ENCODE results near the gene CFAP251.
"Not testable (repeated sequence)": the region's sequence is repeated elsewhere in the genome, so short reads cannot be mapped to it uniquely, and the experiment has no call there.

Gene CFAP251

DNA sequence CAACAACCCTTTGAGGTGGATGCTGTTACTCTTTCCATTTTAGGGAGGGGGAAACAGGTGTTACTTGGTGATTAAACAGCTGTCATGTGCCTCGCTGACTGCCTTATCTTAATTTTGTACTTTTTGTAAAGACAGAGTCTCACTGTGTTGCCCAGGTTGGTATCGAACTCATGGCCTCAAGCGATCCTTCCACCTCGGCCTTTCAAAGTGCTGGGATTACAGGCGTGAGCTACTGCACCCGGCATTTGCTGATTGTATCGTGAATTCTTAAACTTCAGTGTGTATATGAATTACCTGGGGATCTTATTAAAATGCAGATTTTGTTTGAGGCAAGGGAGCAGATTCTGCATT is 29.1 kb upstream of the CFAP251 start:
- DNase-seq (ENCODE audit: low read depth, low spot score), result no peak
- ChIA-PET POLR2A (interaction anchor here (0.5 to 2.7 kb wide), 5 partner anchors 50 to 171 kb away, joined by 3 to 12 read pairs (median 8); partner anchors contain the start of gene RHOF), CTCF (interaction anchor here (0.6 to 11.5 kb wide), 25 partner anchors 9 to 190 kb away, joined by 3 to 230 read pairs (median 4); partner anchors contain the start of genes CFAP251 and RHOF)
- peak overlapping the region; percentile 99 for H3K4me3 ChIP-seq (ENCODE audit: low read depth, low read length)
- TF ChIP-seq, protein P1, sequence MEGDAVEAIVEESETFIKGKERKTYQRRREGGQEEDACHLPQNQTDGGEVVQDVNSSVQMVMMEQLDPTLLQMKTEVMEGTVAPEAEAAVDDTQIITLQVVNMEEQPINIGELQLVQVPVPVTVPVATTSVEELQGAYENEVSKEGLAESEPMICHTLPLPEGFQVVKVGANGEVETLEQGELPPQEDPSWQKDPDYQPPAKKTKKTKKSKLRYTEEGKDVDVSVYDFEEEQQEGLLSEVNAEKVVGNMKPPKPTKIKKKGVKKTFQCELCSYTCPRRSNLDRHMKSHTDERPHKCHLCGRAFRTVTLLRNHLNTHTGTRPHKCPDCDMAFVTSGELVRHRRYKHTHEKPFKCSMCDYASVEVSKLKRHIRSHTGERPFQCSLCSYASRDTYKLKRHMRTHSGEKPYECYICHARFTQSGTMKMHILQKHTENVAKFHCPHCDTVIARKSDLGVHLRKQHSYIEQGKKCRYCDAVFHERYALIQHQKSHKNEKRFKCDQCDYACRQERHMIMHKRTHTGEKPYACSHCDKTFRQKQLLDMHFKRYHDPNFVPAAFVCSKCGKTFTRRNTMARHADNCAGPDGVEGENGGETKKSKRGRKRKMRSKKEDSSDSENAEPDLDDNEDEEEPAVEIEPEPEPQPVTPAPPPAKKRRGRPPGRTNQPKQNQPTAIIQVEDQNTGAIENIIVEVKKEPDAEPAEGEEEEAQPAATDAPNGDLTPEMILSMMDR (IDR thresholded peaks at IDR 0.05; ENCODE audit: insufficient read depth, low read length, missing control alignments), result no peak

GRCh38 chr12:121889661-121890060 is 28.7 kb upstream of the CFAP251 start:
- ChIA-PET POLR2A (interaction anchor here (0.5 to 2.7 kb wide), 3 partner anchors 87 to 171 kb away, joined by 3 to 12 read pairs (median 8); no protein-coding TSS in a partner anchor), CTCF (interaction anchor here (0.6 to 11.5 kb wide), 21 partner anchors 8 to 186 kb away, joined by 3 to 230 read pairs (median 4); partner anchors contain the start of genes CFAP251 and RHOF)
- not testable (repeated sequence) for DNase-seq (ENCODE audit: low read depth, low spot score)
- H3K4me3 ChIP-seq (ENCODE audit: low read depth, low read length), result peak overlapping the region; percentile 99

- ChIA-PET POLR2A (interaction anchor here (0.8 kb wide), 2 partner anchors 35 to 98 kb away, joined by 3 read pairs; no protein-coding TSS in a partner anchor), CTCF (interaction anchor here (0.7 to 11.5 kb wide), 11 partner anchors 10 to 189 kb away, joined by 3 to 230 read pairs (median 5); partner anchors contain the start of gene RHOF)
- H3K4me3 ChIP-seq (ENCODE audit: low read depth, low read length), result no peak overlapping the region
- TF ChIP-seq, protein P1 (IDR thresholded peaks at IDR 0.05; ENCODE audit: insufficient read depth, low read length, missing control alignments), result no peak
- DNase-seq (ENCODE audit: low read depth, low spot score), result no peak
These were observed 25.5 kb upstream of the CFAP251 start for GRCh38 chr12:121892673-121893561.

DNA sequence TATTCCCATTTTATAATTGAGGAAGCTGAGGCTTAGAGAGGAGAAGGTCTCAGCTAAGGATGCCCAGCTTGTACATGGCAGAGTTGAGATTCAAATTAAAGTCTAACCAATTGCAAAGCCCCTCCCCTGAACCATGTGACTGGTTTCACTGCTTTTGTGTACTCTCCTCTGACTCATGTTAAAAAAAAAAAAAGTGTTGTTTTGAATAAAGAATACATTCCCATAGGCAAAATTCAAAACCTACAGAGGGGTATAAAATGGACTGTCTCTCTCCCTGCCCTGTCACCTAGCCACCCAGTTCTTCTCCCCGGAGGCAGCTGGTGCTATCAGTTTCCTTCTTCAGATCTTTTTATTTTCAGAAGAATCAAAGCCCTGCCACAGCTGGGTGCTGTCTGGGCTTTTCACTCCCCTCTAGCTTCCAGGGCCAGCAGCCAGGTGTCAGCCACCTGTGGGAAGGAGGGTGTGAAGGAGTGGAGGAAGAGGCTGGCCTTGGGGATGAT is 24.4 kb upstream of the CFAP251 start:
- TF ChIP-seq, protein P1 (IDR thresholded peaks at IDR 0.05; ENCODE audit: insufficient read depth, low read length, missing control alignments), result no peak
- POLR2A ChIA-PET, result interaction anchor here (0.6 to 0.9 kb wide), 4 partner anchors 34 to 100 kb away, joined by 3 to 4 read pairs (median 3); no protein-coding TSS in a partner anchor
- DNase-seq (ENCODE audit: low read depth, low spot score), result no peak
- H3K4me3 ChIP-seq (ENCODE audit: low read depth, low read length), result no peak overlapping the region
- CTCF ChIA-PET, result interaction anchor here (0.8 to 11.5 kb wide), 9 partner anchors 8 to 187 kb away, joined by 3 to 230 read pairs (median 5); partner anchors contain the start of gene RHOF

- H3K4me3 ChIP-seq (ENCODE audit: low read depth, low read length), result no peak overlapping the region
- DNase-seq (ENCODE audit: low read depth, low spot score), result no peak
- TF ChIP-seq, protein P1 (IDR thresholded peaks at IDR 0.05; ENCODE audit: insufficient read depth, low read length, missing control alignments), result peak; percentile 22
- POLR2A ChIA-PET, result interaction anchor here (0.6 kb wide), 2 partner anchors 12 to 97 kb away, joined by 3 read pairs; no protein-coding TSS in a partner anchor
- CTCF ChIA-PET, result interaction anchor here (0.8 to 11.5 kb wide), 3 partner anchors 24 to 99 kb away, joined by 3 to 230 read pairs (median 3); partner anchors contain the start of genes CFAP251 and RHOF
These were observed 23.8 kb upstream of the CFAP251 start for GRCh38 chr12:121894633-121895032.

GRCh38 chr12:121898287-121898686 is 20.1 kb upstream of the CFAP251 start:
- ChIA-PET POLR2A (no interaction called here), CTCF (interaction anchor here (1.1 to 11.5 kb wide), 5 partner anchors 9 to 103 kb away, joined by 3 to 230 read pairs (median 5); partner anchors contain the start of genes CFAP251 and RHOF)
- TF ChIP-seq, protein P1 (IDR thresholded peaks at IDR 0.05; ENCODE audit: insufficient read depth, low read length, missing control alignments), result no peak
- no peak overlapping the region for H3K4me3 ChIP-seq (ENCODE audit: low read depth, low read length)
- DNase-seq (ENCODE audit: low read depth, low spot score), result no peak
